HEK293 (cell line): Measurements from ENCODE around the gene FRMPD4.
A peak's percentile ranks its signal among the peaks of the same experiment; 100 is the strongest.

Experiments
- CTCF ChIA-PET: fragments of 350-600 bp; formaldehyde crosslinking; extraction: SDS; loops from one replicate; lab custom pipeline; 2021; ENCODE audit warnings: antibody characterized with exemption; lab: Yijun Ruan, JAX
- POLR2A ChIA-PET: fragments of 300-600 bp; formaldehyde crosslinking; extraction: SDS; loops from one replicate; lab custom pipeline; 2020; ENCODE audit warnings: antibody characterized with exemption, inconsistent platforms; lab: Yijun Ruan, JAX
- H3K27ac ChIP-seq: fragments of 200-500 bp; sonication (Bioruptor generic); 2 replicates; pipeline ENCODE4 v1.5.1; 2014; ENCODE audit warnings: low read depth, low read length, control low read depth, inconsistent platforms; ENCODE audit errors: extremely low read depth
- H3K36me3 ChIP-seq, 2 experiments: fragments of 200-500 bp in 1 of 2; sonication (Bioruptor generic) in 1 of 2; 1 replicate in 1 of 2; 2 replicates in 1 of 2; pipeline ENCODE4 v1.5.1; 2014 to 2017; ENCODE audit warnings: inconsistent platforms in 2 of 2, low read length in 2 of 2; ENCODE audit not compliant: control insufficient read depth in 2 of 2, insufficient read depth in 1 of 2
- H3K4me1 ChIP-seq: fragments of 200-500 bp; sonication (Bioruptor generic); 2 replicates; pipeline ENCODE4 v1.5.1; 2014; ENCODE audit warnings: mild to moderate bottlenecking, low read length, inconsistent platforms; ENCODE audit not compliant: control insufficient read depth, insufficient read depth
- H3K4me3 ChIP-seq: 2 replicates; pipeline ENCODE4 v1.5.1; 2011; ENCODE audit warnings: low read depth, mild to moderate bottlenecking, control low read depth, low read length, moderate library complexity
- H3K9me3 ChIP-seq: fragments of 200-500 bp; sonication (Bioruptor generic); 2 replicates; pipeline ENCODE4 v1.5.1; 2014; ENCODE audit warnings: low read depth, low read length, inconsistent platforms; ENCODE audit not compliant: control insufficient read depth, insufficient read depth
- AEBP2 ChIP-seq: fragments of 450-650 bp; formaldehyde crosslinking; IDR thresholded peaks from 2 replicates; pipeline ENCODE4 v1.5.1; 2016; ENCODE audit warnings: missing biosample characterization, missing genetic modification characterization, borderline replicate concordance
- BCL11A ChIP-seq: fragments of 450-650 bp; formaldehyde crosslinking; IDR thresholded peaks from 2 replicates; pipeline ENCODE4 v1.5.1; 2016; ENCODE audit warnings: low read depth, missing biosample characterization, missing genetic modification characterization
- GLI4 ChIP-seq: fragments of 450-650 bp; formaldehyde crosslinking; IDR thresholded peaks from 2 replicates; pipeline ENCODE4 v1.5.1; 2016; ENCODE audit warnings: missing biosample characterization, missing genetic modification characterization
- HOXA7 ChIP-seq: sonication (generic); formaldehyde crosslinking; IDR thresholded peaks from 2 replicates; pipeline ENCODE4 v1.8.1; 2022; ENCODE audit warnings: missing genetic modification reagents, borderline replicate concordance
- PRDM6 ChIP-seq: fragments of 450-650 bp; formaldehyde crosslinking; IDR thresholded peaks from 2 replicates; pipeline ENCODE4 v1.5.1; 2017; ENCODE audit warnings: missing biosample characterization, missing genetic modification characterization
- REST ChIP-seq: fragments of 450-650 bp; formaldehyde crosslinking; IDR thresholded peaks from 2 replicates; pipeline ENCODE4 v1.5.1; 2016; ENCODE audit warnings: missing biosample characterization, missing genetic modification characterization
- SCRT2 ChIP-seq: fragments of 450-650 bp; formaldehyde crosslinking; IDR thresholded peaks from 2 replicates; pipeline ENCODE4 v1.5.1; 2016; ENCODE audit warnings: missing biosample characterization, missing genetic modification characterization
- SP2 ChIP-seq: fragments of 450-650 bp; formaldehyde crosslinking; IDR thresholded peaks from 2 replicates; pipeline ENCODE4 v1.5.1; 2016; ENCODE audit warnings: missing biosample characterization, missing genetic modification characterization
- ZBTB11 ChIP-seq: fragments of 450-650 bp; formaldehyde crosslinking; conservative IDR thresholded peaks from 2 replicates; pipeline ENCODE4 v1.5.1; 2016; ENCODE audit warnings: low read depth, missing biosample characterization, missing genetic modification characterization
- ZBTB17 ChIP-seq: fragments of 450-650 bp; formaldehyde crosslinking; IDR thresholded peaks from 2 replicates; pipeline ENCODE4 v1.5.1; 2016; ENCODE audit warnings: missing biosample characterization, missing genetic modification characterization
- ZBTB48 ChIP-seq: fragments of 450-650 bp; formaldehyde crosslinking; IDR thresholded peaks from 2 replicates; pipeline ENCODE4 v1.5.1; 2016; ENCODE audit warnings: missing biosample characterization, missing genetic modification characterization
- ZNF121 ChIP-seq: fragments of 450-650 bp; formaldehyde crosslinking; IDR thresholded peaks from 2 replicates; pipeline ENCODE4 v1.5.1; 2016; ENCODE audit warnings: missing biosample characterization, missing genetic modification characterization
- ZNF146 ChIP-seq: fragments of 450-650 bp; formaldehyde crosslinking; IDR thresholded peaks from 2 replicates; pipeline ENCODE4 v1.5.1; 2016; ENCODE audit warnings: missing biosample characterization, missing genetic modification characterization
- ZNF266 ChIP-seq: fragments of 450-650 bp; formaldehyde crosslinking; IDR thresholded peaks from 2 replicates; pipeline ENCODE4 v1.5.1; 2016; ENCODE audit warnings: missing biosample characterization, missing genetic modification characterization, low read depth
- ZNF280C ChIP-seq: fragments of 450-650 bp; formaldehyde crosslinking; IDR thresholded peaks from 2 replicates; pipeline ENCODE4 v1.5.1; 2016; ENCODE audit warnings: missing biosample characterization, missing genetic modification characterization
- ZNF311 ChIP-seq: fragments of 450-650 bp; formaldehyde crosslinking; IDR thresholded peaks from 2 replicates; pipeline ENCODE4 v1.5.1; 2017; ENCODE audit warnings: missing biosample characterization, missing genetic modification characterization, borderline replicate concordance
- ZNF37A ChIP-seq: fragments of 450-650 bp; IDR thresholded peaks from 2 replicates; pipeline ENCODE4 v1.5.1; 2018; ENCODE audit warnings: missing biosample characterization, missing genetic modification characterization
- ZNF510 ChIP-seq: fragments of 450-650 bp; formaldehyde crosslinking; IDR thresholded peaks from 2 replicates; pipeline ENCODE4 v1.5.1; 2018; ENCODE audit warnings: mild to moderate bottlenecking, missing genetic modification characterization, missing biosample characterization; ENCODE audit not compliant: insufficient replicate concordance
- ZNF549 ChIP-seq: fragments of 450-650 bp; IDR thresholded peaks from 2 replicates; pipeline ENCODE4 v1.5.1; 2018; ENCODE audit warnings: missing biosample characterization, missing genetic modification characterization, mild to moderate bottlenecking, inconsistent platforms, moderate library complexity
- ZNF560 ChIP-seq: fragments of 450-650 bp; formaldehyde crosslinking; IDR thresholded peaks from 2 replicates; pipeline ENCODE4 v1.5.1; 2017; ENCODE audit warnings: missing biosample characterization, missing genetic modification characterization, borderline replicate concordance
- ZNF561 ChIP-seq: fragments of 450-650 bp; IDR thresholded peaks from 2 replicates; pipeline ENCODE4 v1.5.1; 2018; ENCODE audit warnings: missing biosample characterization, missing genetic modification characterization, borderline replicate concordance
- ZNF621 ChIP-seq: fragments of 450-650 bp; formaldehyde crosslinking; IDR thresholded peaks from 2 replicates; pipeline ENCODE4 v1.5.1; 2017; ENCODE audit warnings: missing biosample characterization, missing genetic modification characterization
- ZNF623 ChIP-seq: fragments of 450-650 bp; formaldehyde crosslinking; IDR thresholded peaks from 2 replicates; pipeline ENCODE4 v1.5.1; 2016; ENCODE audit warnings: missing biosample characterization, missing genetic modification characterization
- ZNF76 ChIP-seq: fragments of 450-650 bp; formaldehyde crosslinking; IDR thresholded peaks from 2 replicates; pipeline ENCODE4; 2016; ENCODE audit warnings: low read depth, missing biosample characterization, missing genetic modification characterization, borderline replicate concordance
- ZNF792 ChIP-seq: fragments of 450-650 bp; formaldehyde crosslinking; IDR thresholded peaks from 2 replicates; pipeline ENCODE4 v1.5.1; 2016; ENCODE audit warnings: missing biosample characterization, missing genetic modification characterization

Gene FRMPD4

GRCh38 chrX:12137951-12138360 is 317 bp upstream of the FRMPD4 start:
- Histone ChIP-seq H3K36me3 (no peaks in the 10 kb centered on the region), H3K4me1 (peaks cover 4% of the 10 kb centered on the region; the same call in 1 of the 2 replicates), H3K27ac (peak overlapping the region; percentile 88), H3K4me3 (peak overlapping the region; percentile 30), H3K9me3 (no peaks in the 10 kb centered on the region)
- POLR2A ChIA-PET = no interaction called here
- CTCF ChIA-PET = interaction anchor here (0.7 to 1.5 kb wide), 3 partner anchors 18 to 182 kb away, joined by 3 to 4 read pairs (median 3); no protein-coding TSS in a partner anchor
- no peak for TF ChIP-seq ZNF549
- TF ChIP-seq ZNF146 (tag by site-specific recombination) = no peak
- no peak for TF ChIP-seq ZNF76 (tag by site-specific recombination)
- TF ChIP-seq ZNF623 (tag by site-specific recombination) = no peak
- TF ChIP-seq ZNF792 = no peak
- no peak for TF ChIP-seq SCRT2 (tag by site-specific recombination)
- no peak for TF ChIP-seq BCL11A (tag by site-specific recombination)
- no peak for TF ChIP-seq ZNF621 (tag by site-specific recombination)
- TF ChIP-seq ZNF311 = no peak
- TF ChIP-seq ZNF560 (tag by site-specific recombination) = no peak
- no peak for TF ChIP-seq ZNF121 (tag by site-specific recombination)
- no peak for TF ChIP-seq AEBP2 (tag by site-specific recombination)
- no peak for TF ChIP-seq ZNF561 (tag by site-specific recombination)
- no peak for TF ChIP-seq SP2
- TF ChIP-seq ZNF37A = no peak
- TF ChIP-seq PRDM6 (tag by site-specific recombination) = no peak
- no peak for TF ChIP-seq ZNF280C (tag by site-specific recombination)
- TF ChIP-seq ZNF266 = no peak
- no peak for TF ChIP-seq GLI4 (tag by site-specific recombination)
- no peak for TF ChIP-seq ZNF510 (tag by site-specific recombination)
- TF ChIP-seq REST (tag by site-specific recombination) = peak; percentile 83
- no peak for TF ChIP-seq HOXA7 (CRISPR knock-in tag)
- TF ChIP-seq ZBTB11 (tag by site-specific recombination) = 0 out of 2 replicates have a peak, but pooled peaks have one; percentile 27
- TF ChIP-seq ZBTB48 (tag by site-specific recombination) = no peak
- peak; percentile 72; the same call in 1 of the 2 replicates for TF ChIP-seq ZBTB17 (tag by site-specific recombination)
